ENCODE data around the gene KLK13. TPM values are rescaled to one million over a fixed set of nuclear protein-coding genes. Genes with fewer than 3 reads are reported as not detected.

Gene KLK13
- total RNA-seq, 1 donor from 2014 or later, result 0.56 TPM

GRCh38 chr19:51100601-51101000 lies 35.7 kb upstream of the KLK13 start:
- ATAC-seq, result no peak

GRCh38 chr19:51099047-51099382 lies 34.1 kb upstream of the KLK13 start:
- Histone ChIP-seq H3K27me3 (ENCODE audit: low read depth) (no peaks in the 10 kb centered on the region), H3K9me3 (no peaks in the 10 kb centered on the region), H3K4me1 (no peaks in the 10 kb centered on the region), H3K4me3 (no peak overlapping the region), H3K27ac (no peak overlapping the region), H3K36me3 (peaks cover 45% of the 10 kb centered on the region)
- no peak for ATAC-seq
- TF ChIP-seq CTCF (IDR thresholded peaks at IDR 0.05), result no peak
- intact Hi-C loops (cut with DNase I), result no loop called here
- DNase-seq, result no peak

More at GRCh38 chr19:51100601-51101000, 35.7 kb upstream of the KLK13 start:
- DNase-seq, result no peak
- Histone ChIP-seq H3K9me3 (no peaks in the 10 kb centered on the region), H3K4me3 (no peak overlapping the region), H3K36me3 (peaks cover 45% of the 10 kb centered on the region), H3K4me1 (no peaks in the 10 kb centered on the region), H3K27me3 (ENCODE audit: low read depth) (no peaks in the 10 kb centered on the region), H3K27ac (no peak overlapping the region)
- no peak for TF ChIP-seq CTCF (IDR thresholded peaks at IDR 0.05)
- intact Hi-C loops (cut with DNase I), result no loop called here

- TF ChIP-seq CTCF (IDR thresholded peaks at IDR 0.05), result no peak
- Histone ChIP-seq H3K4me3 (no peak overlapping the region), H3K9me3 (no peaks in the 10 kb centered on the region), H3K27me3 (ENCODE audit: low read depth) (no peaks in the 10 kb centered on the region), H3K36me3 (peaks cover 40% of the 10 kb centered on the region), H3K27ac (no peak overlapping the region), H3K4me1 (no peaks in the 10 kb centered on the region)
- DNase-seq, result peak; percentile 82
- peak; percentile 60 to 67 for ATAC-seq
- intact Hi-C loops (cut with DNase I), result no loop called here
Observed at GRCh38 chr19:51098365-51099046, 33.6 kb upstream of the KLK13 start.

- Histone ChIP-seq H3K9me3 (no peaks in the 10 kb centered on the region), H3K4me1 (no peaks in the 10 kb centered on the region), H3K27ac (no peak overlapping the region), H3K36me3 (peaks cover 35% of the 10 kb centered on the region), H3K4me3 (no peak overlapping the region), H3K27me3 (ENCODE audit: low read depth) (no peaks in the 10 kb centered on the region)
- no peak for TF ChIP-seq CTCF (IDR thresholded peaks at IDR 0.05)
- no peak for ATAC-seq
- intact Hi-C loops (cut with DNase I), result no loop called here
- no peak for DNase-seq
Observed at GRCh38 chr19:51097796-51098195, 32.9 kb upstream of the KLK13 start.

GRCh38 chr19:51097166-51097738 lies 32.4 kb upstream of the KLK13 start:
- DNase-seq (peak; percentile 85), ATAC-seq (peak; percentile 64 to 79)
- peak; percentile 49 for TF ChIP-seq CTCF (IDR thresholded peaks at IDR 0.05)
- Histone ChIP-seq H3K27ac (no peak overlapping the region), H3K27me3 (ENCODE audit: low read depth) (no peaks in the 10 kb centered on the region), H3K36me3 (peaks cover 29% of the 10 kb centered on the region), H3K9me3 (no peaks in the 10 kb centered on the region), H3K4me1 (no peaks in the 10 kb centered on the region), H3K4me3 (no peak overlapping the region)
- intact Hi-C loops (cut with DNase I), result no loop called here
